GM18505 (cell line): ENCODE data around the gene LMBRD2.

Experiments used
- ATAC-seq: cut with Tn5 transposase; IDR thresholded peaks from one replicate; pipeline ENCODE4 v1.9.1; 2021; ENCODE audit not compliant: unreplicated experiment
- POLR2A ChIP-seq: IDR thresholded peaks from 4 replicates; pipeline ENCODE4 v1.6.1; 2011; ENCODE audit warnings: borderline replicate concordance; ENCODE audit not compliant: insufficient read depth, insufficient read length; ENCODE audit errors: extremely low read depth

The LMBRD2 gene

GRCh38 chr5:36058776-36059175 is 92.9 kb downstream of the LMBRD2 start:
- no peak for ATAC-seq
- no peak for TF ChIP-seq POLR2A

GRCh38 chr5:36057386-36057785 is 94.3 kb downstream of the LMBRD2 start:
- no peak for TF ChIP-seq POLR2A
- no peak for ATAC-seq

DNA sequence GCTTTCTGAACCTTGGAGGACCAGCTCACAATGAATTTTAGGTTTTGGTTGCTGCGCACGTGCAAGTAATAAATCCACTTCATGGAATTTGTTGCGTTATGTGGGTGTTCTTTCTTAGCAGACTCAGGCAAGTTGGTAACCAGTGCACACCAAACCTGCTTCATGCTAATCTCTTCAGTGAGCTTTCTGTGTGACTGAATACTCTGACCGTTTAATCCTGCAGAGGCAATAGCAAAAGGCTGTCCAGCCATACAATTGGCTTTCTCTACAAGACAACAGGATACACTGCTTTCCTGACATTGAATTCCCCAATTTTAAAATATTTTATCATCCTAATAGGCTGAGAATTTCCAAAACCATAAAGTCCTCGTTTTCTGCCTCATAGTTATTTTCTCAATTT is 95.3 kb downstream of the LMBRD2 start:
- no peak for TF ChIP-seq POLR2A
- no peak for ATAC-seq

- TF ChIP-seq POLR2A: no peak
Observed at GRCh38 chr5:36055984-36056383, 95.7 kb downstream of the LMBRD2 start.

GRCh38 chr5:36054647-36055046 is 97.0 kb downstream of the LMBRD2 start:
- no peak for TF ChIP-seq POLR2A
- no peak for ATAC-seq

More at GRCh38 chr5:36055984-36056383, 95.7 kb downstream of the LMBRD2 start:
- no peak for ATAC-seq

- no peak for ATAC-seq
- no peak for TF ChIP-seq POLR2A
Observed at GRCh38 chr5:36052538-36052937, 99.1 kb downstream of the LMBRD2 start.

DNA sequence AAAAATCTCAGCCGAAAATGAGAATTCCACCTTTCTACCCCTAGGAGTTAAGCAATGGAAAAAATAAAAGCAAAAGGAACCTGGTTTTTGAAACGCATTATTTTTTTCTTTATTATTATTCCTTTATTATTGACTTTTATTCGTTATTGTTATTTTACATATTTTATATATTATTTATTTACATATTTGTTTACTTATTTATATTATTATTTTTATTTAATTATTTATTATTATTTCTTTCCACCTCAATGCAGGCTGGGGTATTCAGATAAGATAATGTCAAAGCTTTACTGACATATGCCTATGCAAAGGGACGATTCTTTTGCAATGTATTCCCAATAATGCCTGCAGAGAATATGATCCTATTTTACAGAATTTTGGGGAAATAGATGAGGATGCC is 101.7 kb downstream of the LMBRD2 start:
- ATAC-seq: no peak
- TF ChIP-seq POLR2A: no peak
